ENCODE measurements around the gene GPSM3.

DNA sequence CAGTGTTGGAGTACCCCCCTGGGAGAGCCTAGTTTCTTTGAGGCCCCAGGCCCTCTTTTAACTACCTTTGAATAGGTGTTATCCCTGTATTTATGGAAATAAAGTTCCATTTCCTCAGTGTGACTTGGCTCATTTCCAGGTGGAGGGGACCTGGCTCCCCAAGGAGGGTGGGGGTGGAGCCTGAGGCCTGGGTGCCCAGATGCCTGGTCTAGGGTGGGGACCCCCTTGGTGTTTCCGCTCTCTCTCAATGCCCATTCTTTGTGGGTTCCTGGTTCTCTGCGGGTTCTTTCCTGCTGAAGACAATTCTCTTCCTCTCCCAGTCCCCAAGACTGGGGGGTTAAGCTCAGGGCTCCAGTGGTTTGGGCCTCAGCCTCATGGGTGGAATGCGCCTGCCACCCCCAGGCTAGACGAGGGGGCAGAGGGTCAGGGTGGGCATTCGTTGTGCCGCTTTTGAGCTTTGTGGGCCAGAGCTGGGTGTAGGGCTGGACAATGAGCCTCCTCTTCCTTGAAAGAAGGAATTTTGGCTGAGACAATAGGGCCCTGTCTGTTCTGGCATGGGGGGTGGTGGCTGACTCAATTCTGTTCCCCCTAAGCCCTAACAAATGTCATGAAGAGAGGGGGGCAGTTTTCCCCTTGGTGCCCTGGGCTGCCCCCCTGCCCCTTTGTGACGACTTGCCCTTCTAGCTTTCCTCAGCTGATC is 28.7 kb downstream of the GPSM3 start:
- TF ChIP-seq CTCF (IDR thresholded peaks at IDR 0.05) (no peak), POLR2A (IDR thresholded peaks at IDR 0.05) (no peak)
